Measurements from ENCODE around the gene CREB3L1.

- TF ChIP-seq, protein P1, sequence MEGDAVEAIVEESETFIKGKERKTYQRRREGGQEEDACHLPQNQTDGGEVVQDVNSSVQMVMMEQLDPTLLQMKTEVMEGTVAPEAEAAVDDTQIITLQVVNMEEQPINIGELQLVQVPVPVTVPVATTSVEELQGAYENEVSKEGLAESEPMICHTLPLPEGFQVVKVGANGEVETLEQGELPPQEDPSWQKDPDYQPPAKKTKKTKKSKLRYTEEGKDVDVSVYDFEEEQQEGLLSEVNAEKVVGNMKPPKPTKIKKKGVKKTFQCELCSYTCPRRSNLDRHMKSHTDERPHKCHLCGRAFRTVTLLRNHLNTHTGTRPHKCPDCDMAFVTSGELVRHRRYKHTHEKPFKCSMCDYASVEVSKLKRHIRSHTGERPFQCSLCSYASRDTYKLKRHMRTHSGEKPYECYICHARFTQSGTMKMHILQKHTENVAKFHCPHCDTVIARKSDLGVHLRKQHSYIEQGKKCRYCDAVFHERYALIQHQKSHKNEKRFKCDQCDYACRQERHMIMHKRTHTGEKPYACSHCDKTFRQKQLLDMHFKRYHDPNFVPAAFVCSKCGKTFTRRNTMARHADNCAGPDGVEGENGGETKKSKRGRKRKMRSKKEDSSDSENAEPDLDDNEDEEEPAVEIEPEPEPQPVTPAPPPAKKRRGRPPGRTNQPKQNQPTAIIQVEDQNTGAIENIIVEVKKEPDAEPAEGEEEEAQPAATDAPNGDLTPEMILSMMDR (conservative IDR thresholded peaks at IDR 0.05; ENCODE audit: low read depth in 2 of 2) = no peak
- TF ChIP-seq EZH2phosphoT487 (IDR thresholded peaks at IDR 0.05; ENCODE audit: unreplicated experiment) (no peak), EZH2 (IDR thresholded peaks at IDR 0.05; ENCODE audit: low read depth, unreplicated experiment) (no peak), CREB1 (CRISPR knock-in tag; IDR thresholded peaks at IDR 0.05; ENCODE audit: low read depth) (no peak)
These were observed 14.3 kb upstream of the CREB3L1 start for GRCh38 chr11:46263120-46263519.

Data from GM23338 (cell line).